HEK293 (cell line): ENCODE data around the gene PLA2G4A.

Experiments used
- CTCF ChIA-PET: fragments of 350-600 bp; formaldehyde crosslinking; extraction: SDS; loops from one replicate; lab custom pipeline; 2021; ENCODE audit warnings: antibody characterized with exemption; lab: Yijun Ruan, JAX
- POLR2A ChIA-PET: fragments of 300-600 bp; formaldehyde crosslinking; extraction: SDS; loops from one replicate; lab custom pipeline; 2020; ENCODE audit warnings: antibody characterized with exemption, inconsistent platforms; lab: Yijun Ruan, JAX
- H3K27ac ChIP-seq: fragments of 200-500 bp; sonication (Bioruptor generic); 2 replicates; pipeline ENCODE4 v1.5.1; 2014; ENCODE audit warnings: low read depth, low read length, control low read depth, inconsistent platforms; ENCODE audit errors: extremely low read depth
- H3K36me3 ChIP-seq, 2 experiments: fragments of 200-500 bp in 1 of 2; sonication (Bioruptor generic) in 1 of 2; 1 replicate in 1 of 2; 2 replicates in 1 of 2; pipeline ENCODE4 v1.5.1; 2014 to 2017; ENCODE audit warnings: inconsistent platforms in 2 of 2, low read length in 2 of 2; ENCODE audit not compliant: control insufficient read depth in 2 of 2, insufficient read depth in 1 of 2
- H3K4me1 ChIP-seq: fragments of 200-500 bp; sonication (Bioruptor generic); 2 replicates; pipeline ENCODE4 v1.5.1; 2014; ENCODE audit warnings: mild to moderate bottlenecking, low read length, inconsistent platforms; ENCODE audit not compliant: control insufficient read depth, insufficient read depth
- H3K4me3 ChIP-seq: 2 replicates; pipeline ENCODE4 v1.5.1; 2011; ENCODE audit warnings: low read depth, mild to moderate bottlenecking, control low read depth, low read length, moderate library complexity
- H3K9me3 ChIP-seq: fragments of 200-500 bp; sonication (Bioruptor generic); 2 replicates; pipeline ENCODE4 v1.5.1; 2014; ENCODE audit warnings: low read depth, low read length, inconsistent platforms; ENCODE audit not compliant: control insufficient read depth, insufficient read depth
- CTCF ChIP-seq: fragments of 450-650 bp; formaldehyde crosslinking; IDR thresholded peaks from 2 replicates; pipeline ENCODE4 v1.5.1; 2016; ENCODE audit warnings: missing biosample characterization, missing genetic modification characterization
- ELK4 ChIP-seq: IDR thresholded peaks from 2 replicates; pipeline ENCODE4 v1.6.1; 2011; ENCODE audit warnings: mild to moderate bottlenecking, low read depth, low read length, borderline replicate concordance
- FEZF1 ChIP-seq: fragments of 450-650 bp; formaldehyde crosslinking; IDR thresholded peaks from 2 replicates; pipeline ENCODE4 v1.5.1; 2016; ENCODE audit warnings: missing biosample characterization, missing genetic modification characterization
- KLF10 ChIP-seq: fragments of 450-650 bp; IDR thresholded peaks from 2 replicates; pipeline ENCODE4 v1.5.1; 2018; ENCODE audit warnings: missing biosample characterization, mild to moderate bottlenecking, missing genetic modification characterization
- MZF1 ChIP-seq: fragments of 450-650 bp; formaldehyde crosslinking; IDR thresholded peaks from 2 replicates; pipeline ENCODE4 v1.5.1; 2017; ENCODE audit warnings: missing biosample characterization, missing genetic modification characterization, borderline replicate concordance
- ZBTB6 ChIP-seq: fragments of 450-650 bp; formaldehyde crosslinking; IDR thresholded peaks from 2 replicates; pipeline ENCODE4 v1.5.1; 2017; ENCODE audit warnings: missing biosample characterization, missing genetic modification characterization
- ZFHX2 ChIP-seq: fragments of 450-650 bp; formaldehyde crosslinking; conservative IDR thresholded peaks from 2 replicates; pipeline ENCODE4 v1.5.1; 2016; ENCODE audit warnings: missing biosample characterization, missing genetic modification characterization
- ZNF114 ChIP-seq: fragments of 450-650 bp; formaldehyde crosslinking; IDR thresholded peaks from 2 replicates; pipeline ENCODE4 v1.5.0; 2017; ENCODE audit warnings: missing biosample characterization, missing genetic modification characterization
- ZNF266 ChIP-seq: fragments of 450-650 bp; formaldehyde crosslinking; IDR thresholded peaks from 2 replicates; pipeline ENCODE4 v1.5.1; 2016; ENCODE audit warnings: missing biosample characterization, missing genetic modification characterization, low read depth
- ZNF335 ChIP-seq: fragments of 450-650 bp; formaldehyde crosslinking; conservative IDR thresholded peaks from 2 replicates; pipeline ENCODE4 v1.5.1; 2016; ENCODE audit warnings: missing biosample characterization, missing genetic modification characterization
- ZNF394 ChIP-seq: fragments of 450-650 bp; formaldehyde crosslinking; IDR thresholded peaks from 2 replicates; pipeline ENCODE4 v1.5.1; 2016; ENCODE audit warnings: missing biosample characterization, missing genetic modification characterization, mild to moderate bottlenecking, moderate library complexity, borderline replicate concordance
- ZNF426 ChIP-seq: fragments of 450-650 bp; formaldehyde crosslinking; IDR thresholded peaks from 2 replicates; pipeline ENCODE4 v1.5.1; 2017; ENCODE audit warnings: missing biosample characterization, missing genetic modification characterization, mild to moderate bottlenecking, inconsistent platforms, moderate library complexity
- ZNF433 ChIP-seq: fragments of 450-650 bp; formaldehyde crosslinking; IDR thresholded peaks from 2 replicates; pipeline ENCODE4 v1.5.1; 2016; ENCODE audit warnings: missing biosample characterization, missing genetic modification characterization, low read depth
- ZNF473 ChIP-seq: fragments of 450-650 bp; formaldehyde crosslinking; IDR thresholded peaks from 2 replicates; pipeline ENCODE4 v1.5.1; 2017; ENCODE audit warnings: missing biosample characterization, missing genetic modification characterization
- ZNF48 ChIP-seq: fragments of 450-650 bp; formaldehyde crosslinking; IDR thresholded peaks from 2 replicates; pipeline ENCODE4 v1.5.1; 2016; ENCODE audit warnings: missing biosample characterization, missing genetic modification characterization
- ZNF561 ChIP-seq: fragments of 450-650 bp; IDR thresholded peaks from 2 replicates; pipeline ENCODE4 v1.5.1; 2018; ENCODE audit warnings: missing biosample characterization, missing genetic modification characterization, borderline replicate concordance
- ZNF580 ChIP-seq: fragments of 450-650 bp; formaldehyde crosslinking; IDR thresholded peaks from 2 replicates; pipeline ENCODE4 v1.5.1; 2016; ENCODE audit warnings: missing biosample characterization, missing genetic modification characterization
- ZNF596 ChIP-seq: fragments of 450-650 bp; IDR thresholded peaks from 2 replicates; pipeline ENCODE4 v1.5.0; 2018; ENCODE audit warnings: missing biosample characterization, mild to moderate bottlenecking, missing genetic modification characterization, moderate library complexity
- ZNF664 ChIP-seq: fragments of 450-650 bp; formaldehyde crosslinking; IDR thresholded peaks from 2 replicates; pipeline ENCODE4 v1.5.1; 2016; ENCODE audit warnings: missing biosample characterization, missing genetic modification characterization
- ZNF704 ChIP-seq: fragments of 450-650 bp; formaldehyde crosslinking; IDR thresholded peaks from 2 replicates; pipeline ENCODE4 v1.5.1; 2016; ENCODE audit warnings: missing biosample characterization, missing genetic modification characterization
- ZNF76 ChIP-seq: fragments of 450-650 bp; formaldehyde crosslinking; IDR thresholded peaks from 2 replicates; pipeline ENCODE4; 2016; ENCODE audit warnings: low read depth, missing biosample characterization, missing genetic modification characterization, borderline replicate concordance

PLA2G4A gene

GRCh38 chr1:186828611-186829454 is at the start of gene PLA2G4A (continued):
- no peak for TF ChIP-seq ZBTB6
- 0 out of 2 replicates have a peak, but pooled peaks have one; percentile 14 for TF ChIP-seq ZNF580 (tag by site-specific recombination)
- peak; percentile 51 for TF ChIP-seq ZNF335
- peak; percentile 52 for TF ChIP-seq FEZF1
- peak; percentile 11; the same call in 1 of the 2 replicates for TF ChIP-seq ZNF266 (tag by site-specific recombination)
- TF ChIP-seq ZNF394 (tag by site-specific recombination): no peak
- TF ChIP-seq ZFHX2 (tag by site-specific recombination): no peak
- no peak for TF ChIP-seq ZNF426 (tag by site-specific recombination)
- no peak for TF ChIP-seq ZNF596
- TF ChIP-seq ZNF704 (tag by site-specific recombination): no peak
- peak; percentile 85; the same call in 1 of the 2 replicates for TF ChIP-seq MZF1 (tag by site-specific recombination)
- TF ChIP-seq CTCF (tag by site-specific recombination): no peak

- ChIA-PET POLR2A (no interaction called here), CTCF (interaction anchor here (0.7 kb wide), 1 partner anchor 18 kb away, joined by 3 read pairs; no protein-coding TSS in a partner anchor)
- H3K27ac ChIP-seq: no peak overlapping the region
- no peaks in the 10 kb centered on the region for H3K36me3 ChIP-seq
- no peak overlapping the region for H3K4me3 ChIP-seq
- H3K4me1 ChIP-seq: no peaks in the 10 kb centered on the region
- no peaks in the 10 kb centered on the region for H3K9me3 ChIP-seq
- no peak for TF ChIP-seq ZNF48 (tag by site-specific recombination)
- TF ChIP-seq ZNF114 (tag by site-specific recombination): no peak
- no peak for TF ChIP-seq KLF10 (tag by site-specific recombination)
- TF ChIP-seq ZNF664 (tag by site-specific recombination): no peak
- TF ChIP-seq CTCF (tag by site-specific recombination): no peak
- TF ChIP-seq ZNF473 (tag by site-specific recombination): no peak
- no peak for TF ChIP-seq ZNF433 (tag by site-specific recombination)
- TF ChIP-seq ZNF76 (tag by site-specific recombination): no peak
- no peak for TF ChIP-seq ELK4
- no peak for TF ChIP-seq ZNF561
Measured at GRCh38 chr1:186780076-186780475, 48.7 kb upstream of the PLA2G4A start.
